ENCODE measurements around the gene TRAPPC3. TPM values are rescaled to one million over a fixed set of nuclear protein-coding genes. Genes with fewer than 3 reads are reported as not detected.

TRAPPC3 gene
- total RNA-seq, 1 experiment from 2014 or later: 98.7 TPM

GRCh38 chr1:36101546-36101945 is 47.7 kb downstream of the TRAPPC3 start:
- BruUV-seq (replicated peaks): no TSS peak

GRCh38 chr1:36100376-36100775 is 48.9 kb downstream of the TRAPPC3 start:
- H3K4me3 ChIP-seq (ENCODE audit: low read depth in 2 of 2, low read length in 2 of 2): no peak overlapping the region
- H3K27ac ChIP-seq (ENCODE audit: low read length): no peak overlapping the region
- BruUV-seq (replicated peaks): no TSS peak
- CTCF ChIA-PET: interaction anchor here (0.9 to 1.7 kb wide), 3 partner anchors 32 to 88 kb away, joined by 3 to 6 read pairs (median 4); no protein-coding TSS in a partner anchor
- in situ Hi-C loops (cut with HindIII; ENCODE audit: low pct_unique_long_range_greater_than_20kb, low sequenced_read_pairs) (no loop called here), intact Hi-C loops (cut with micrococcal nuclease; ENCODE audit: unreplicated experiment) (loop anchor here (1.0 to 5.0 kb wide), 2 partner anchors 34 to 87 kb away; no protein-coding TSS in a partner anchor)
- H3K9me3 ChIP-seq (ENCODE audit: control insufficient read depth, insufficient read depth, low read depth, low read length): no peaks in the 10 kb centered on the region
- H3K36me3 ChIP-seq (ENCODE audit: control insufficient read depth, insufficient read depth, low read length): no peaks in the 10 kb centered on the region
- H3K27me3 ChIP-seq (ENCODE audit: control insufficient read depth, insufficient read depth, low read length): no peaks in the 10 kb centered on the region
- H3K4me1 ChIP-seq (ENCODE audit: control insufficient read depth, insufficient read depth, low read length): peaks cover 3% of the 10 kb centered on the region; the same call in 1 of the 2 replicates
- POLR2A ChIA-PET: no interaction called here
- no peak for DNase-seq (ENCODE audit: low read depth, low spot score)
- no peak for TF ChIP-seq TCF7L2 (IDR thresholded peaks at IDR 0.05; ENCODE audit: low read depth, low read length)
- TF ChIP-seq POLR2AphosphoS5 (IDR thresholded peaks at IDR 0.05; ENCODE audit: low read depth, low read length): no peak
- no peak for TF ChIP-seq REST (IDR thresholded peaks at IDR 0.05; ENCODE audit: insufficient read depth in 1 of 2, low read depth in 2 of 2, low read length in 1 of 2)
- no peak for TF ChIP-seq CTCF (IDR thresholded peaks at IDR 0.05)
- TF ChIP-seq SIN3A (IDR thresholded peaks at IDR 0.05; ENCODE audit: borderline replicate concordance, insufficient read depth, low read depth, low read length): no peak
- no peak for ATAC-seq

More at GRCh38 chr1:36101546-36101945, 47.7 kb downstream of the TRAPPC3 start:
- Histone ChIP-seq H3K27ac (ENCODE audit: low read length) (no peak overlapping the region), H3K27me3 (ENCODE audit: control insufficient read depth, insufficient read depth, low read length) (no peaks in the 10 kb centered on the region), H3K4me1 (ENCODE audit: control insufficient read depth, insufficient read depth, low read length) (peaks cover 3% of the 10 kb centered on the region; the same call in 1 of the 2 replicates), H3K36me3 (ENCODE audit: control insufficient read depth, insufficient read depth, low read length) (no peaks in the 10 kb centered on the region), H3K9me3 (ENCODE audit: control insufficient read depth, insufficient read depth, low read depth, low read length) (no peaks in the 10 kb centered on the region), H3K4me3 (ENCODE audit: low read depth in 2 of 2, low read length in 2 of 2) (no peak overlapping the region)
- DNase-seq (ENCODE audit: low read depth, low spot score) (no peak), ATAC-seq (no peak)
- intact Hi-C loops (cut with micrococcal nuclease; ENCODE audit: unreplicated experiment) (loop anchor here (5.0 kb wide), 1 partner anchor 86 kb away; no protein-coding TSS in a partner anchor), in situ Hi-C loops (cut with HindIII; ENCODE audit: low pct_unique_long_range_greater_than_20kb, low sequenced_read_pairs) (no loop called here)
- ChIA-PET POLR2A (no interaction called here), CTCF (interaction anchor here (1.5 kb wide), 1 partner anchor 31 kb away, joined by 4 read pairs; no protein-coding TSS in a partner anchor)
- TF ChIP-seq REST (IDR thresholded peaks at IDR 0.05; ENCODE audit: insufficient read depth in 1 of 2, low read depth in 2 of 2, low read length in 1 of 2): no peak
- TF ChIP-seq CTCF (IDR thresholded peaks at IDR 0.05): no peak
